IPS DF 6.9 (cell line): ENCODE measurements around the gene GPR150.

Experiments used
- DNase-seq: peaks from one replicate; pipeline ENCODE4 v3.0.0-alpha.2; 2013; ENCODE audit warnings: low read depth, low spot score
- H3K27ac ChIP-seq: one replicate; pipeline ENCODE4 v1.5.1; 2013; ENCODE audit warnings: low read length, control low read depth
- H3K27me3 ChIP-seq: 2 replicates; pipeline ENCODE4 v1.6.1; 2013; ENCODE audit warnings: mild to moderate bottlenecking, low read length; ENCODE audit not compliant: control insufficient read depth, insufficient read depth
- H3K36me3 ChIP-seq: 2 replicates; pipeline ENCODE4 v1.6.1; 2013; ENCODE audit warnings: low read length; ENCODE audit not compliant: control insufficient read depth, insufficient read depth
- H3K4me1 ChIP-seq: 2 replicates; pipeline ENCODE4 v1.6.1; 2013; ENCODE audit warnings: low read length; ENCODE audit not compliant: control insufficient read depth, insufficient read depth
- H3K4me3 ChIP-seq: 2 replicates; pipeline ENCODE4 v1.5.1; 2013; ENCODE audit warnings: mild to moderate bottlenecking, low read length
- H3K9me3 ChIP-seq: 2 replicates; pipeline ENCODE4 v1.6.1; 2013; ENCODE audit warnings: low read length, inconsistent platforms; ENCODE audit not compliant: control insufficient read depth, insufficient read depth
- WGBS: extraction: QIAGEN DNeasy Blood & Tissue Kit; methylation state at CpG from one replicate; pipeline ENCODE4 v1.1.7; 2013; ENCODE audit warnings: mixed read lengths, missing lambda C conversion rate; ENCODE audit not compliant: insufficient read length, insufficient coverage; 5-methylcytosine and 5-hydroxymethylcytosine counted together

The GPR150 gene

GRCh38 chr5:95668728-95669127 lies 48.8 kb downstream of the GPR150 start:
- Histone ChIP-seq H3K4me1 (no peaks in the 10 kb centered on the region), H3K36me3 (no peaks in the 10 kb centered on the region), H3K9me3 (no peaks in the 10 kb centered on the region), H3K4me3 (no peak overlapping the region), H3K27ac (no peak overlapping the region), H3K27me3 (no peaks in the 10 kb centered on the region)
- DNase-seq: no peak
- WGBS: no CpG with 5 or more reads among the region's 1 CpG

GRCh38 chr5:95669540-95669939 lies 49.7 kb downstream of the GPR150 start:
- Histone ChIP-seq H3K9me3 (no peaks in the 10 kb centered on the region), H3K4me1 (peaks cover 1% of the 10 kb centered on the region; the same call in 1 of the 2 replicates), H3K4me3 (no peak overlapping the region), H3K36me3 (no peaks in the 10 kb centered on the region), H3K27me3 (no peaks in the 10 kb centered on the region), H3K27ac (no peak overlapping the region)
- no peak for DNase-seq
- no CpG with 5 or more reads among the region's 4 CpGs for WGBS

- Histone ChIP-seq H3K36me3 (no peaks in the 10 kb centered on the region), H3K9me3 (no peaks in the 10 kb centered on the region), H3K27ac (no peak overlapping the region), H3K4me3 (no peak overlapping the region), H3K27me3 (no peaks in the 10 kb centered on the region), H3K4me1 (peaks cover 1% of the 10 kb centered on the region; the same call in 1 of the 2 replicates)
- WGBS: no CpG with 5 or more reads among the region's 5 CpGs
- DNase-seq: no peak
These were observed 50.1 kb downstream of the GPR150 start for GRCh38 chr5:95669985-95670384.

GRCh38 chr5:95670568-95670967 lies 50.7 kb downstream of the GPR150 start:
- Histone ChIP-seq H3K9me3 (no peaks in the 10 kb centered on the region), H3K4me1 (peaks cover 1% of the 10 kb centered on the region; the same call in 1 of the 2 replicates), H3K27me3 (no peaks in the 10 kb centered on the region), H3K36me3 (no peaks in the 10 kb centered on the region), H3K4me3 (no peak overlapping the region), H3K27ac (no peak overlapping the region)
- no CpG with 5 or more reads among the region's 3 CpGs for WGBS
- DNase-seq: no peak
